Neural progenitor cell (in vitro differentiated cells): ENCODE results near the gene CHAF1B.
"Not testable (repeated sequence)": the region's sequence is repeated elsewhere in the genome, so short reads cannot be mapped to it uniquely, and the experiment has no call there.

Source experiments
- CTCF ChIP-seq: fragments of 200-600 bp; sonication (generic); IDR thresholded peaks from 2 replicates; pipeline ENCODE4 v1.5.1; 2017; ENCODE audit warnings: antibody characterized with exemption, mild to moderate bottlenecking
- EZH2 ChIP-seq: fragments of 200-600 bp; sonication (generic); IDR thresholded peaks from 2 replicates; pipeline ENCODE4 v1.6.1; 2017; ENCODE audit warnings: antibody characterized with exemption, mild to moderate bottlenecking, moderate library complexity
- EZH2phosphoT487 ChIP-seq: fragments of 200-600 bp; sonication (generic); IDR thresholded peaks from 2 replicates; pipeline ENCODE4 v1.6.1; 2017; ENCODE audit warnings: antibody characterized with exemption

GRCh38 chr21:36399736-36400135, 14.5 kb downstream of the CHAF1B start:
- not testable (repeated sequence) for TF ChIP-seq EZH2phosphoT487, CTCF, EZH2
